Hematopoietic multipotent progenitor cell treated with erythropoietin and hydrocortisone succinate and interleukin-3 and kit ligand, for 6 days (in vitro differentiated cells): ENCODE measurements around the gene FLII.
"Not testable (repeated sequence)": the region's sequence is repeated elsewhere in the genome, so short reads cannot be mapped to it uniquely, and the experiment has no call there.

Source experiments
- DNase-seq: peaks from one replicate; pipeline ENCODE4 v3.0.0-alpha.2; 2015

Gene FLII

DNA sequence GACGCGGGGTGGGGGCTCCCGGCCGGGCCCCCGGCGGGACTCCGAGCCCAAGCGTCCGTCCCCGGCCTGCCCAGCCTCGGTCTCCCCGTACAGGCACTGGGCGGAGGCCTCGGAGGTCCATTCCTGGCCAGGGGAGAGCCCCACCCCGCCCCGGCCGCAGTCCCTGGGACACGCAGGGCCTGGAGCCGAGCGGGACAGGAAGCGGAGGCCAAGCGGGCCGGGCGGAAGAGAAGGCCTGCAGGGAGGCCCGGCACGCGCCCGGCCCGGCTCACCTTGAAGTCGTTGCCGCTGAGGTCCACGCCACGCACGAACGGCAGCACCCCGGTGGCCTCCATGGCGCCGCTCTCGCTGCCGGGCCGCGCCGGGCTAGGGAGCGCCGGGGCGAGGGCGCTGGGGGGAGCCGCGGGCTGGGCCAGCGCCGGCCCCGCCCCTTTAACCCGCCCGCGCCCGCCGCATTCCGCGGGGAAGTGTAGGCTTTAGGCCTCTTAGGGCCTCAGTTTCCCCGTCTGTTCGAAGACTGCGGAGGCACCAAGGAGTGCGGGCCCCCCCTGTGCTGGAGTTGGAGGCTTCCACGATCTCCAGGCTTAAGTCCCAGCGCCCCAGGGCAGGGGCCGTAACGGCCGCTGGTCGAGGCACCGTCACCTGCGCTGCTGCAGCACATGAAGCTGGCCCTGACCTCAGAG is at the start of gene FLII:
TSS of gene FLII (minus strand) at position 383 of the 683 bp plus-strand sequence. CDS start at position 335, 48 bp downstream.
- DNase-seq: peak; percentile 74

DNA sequence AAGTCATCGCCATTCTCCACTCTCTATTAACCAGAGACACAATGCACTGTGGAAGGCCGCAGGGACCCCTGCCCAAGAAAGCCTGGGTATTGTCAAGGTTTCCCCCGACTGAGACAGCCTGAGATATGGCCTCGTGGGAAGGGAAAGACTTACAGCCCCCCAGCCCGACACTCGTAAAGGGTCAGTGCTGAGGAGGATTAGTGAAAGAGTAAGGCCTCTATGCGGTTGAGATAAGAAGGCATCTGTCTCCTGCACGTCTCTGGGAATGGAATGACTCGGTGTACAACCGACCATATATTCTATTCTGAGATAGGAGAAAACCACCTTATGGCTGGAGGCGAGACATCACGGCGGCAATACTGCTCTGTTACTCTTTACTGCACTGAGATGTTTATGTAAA is 44.7 kb upstream of the FLII start:
- not testable (repeated sequence) for DNase-seq

DNA sequence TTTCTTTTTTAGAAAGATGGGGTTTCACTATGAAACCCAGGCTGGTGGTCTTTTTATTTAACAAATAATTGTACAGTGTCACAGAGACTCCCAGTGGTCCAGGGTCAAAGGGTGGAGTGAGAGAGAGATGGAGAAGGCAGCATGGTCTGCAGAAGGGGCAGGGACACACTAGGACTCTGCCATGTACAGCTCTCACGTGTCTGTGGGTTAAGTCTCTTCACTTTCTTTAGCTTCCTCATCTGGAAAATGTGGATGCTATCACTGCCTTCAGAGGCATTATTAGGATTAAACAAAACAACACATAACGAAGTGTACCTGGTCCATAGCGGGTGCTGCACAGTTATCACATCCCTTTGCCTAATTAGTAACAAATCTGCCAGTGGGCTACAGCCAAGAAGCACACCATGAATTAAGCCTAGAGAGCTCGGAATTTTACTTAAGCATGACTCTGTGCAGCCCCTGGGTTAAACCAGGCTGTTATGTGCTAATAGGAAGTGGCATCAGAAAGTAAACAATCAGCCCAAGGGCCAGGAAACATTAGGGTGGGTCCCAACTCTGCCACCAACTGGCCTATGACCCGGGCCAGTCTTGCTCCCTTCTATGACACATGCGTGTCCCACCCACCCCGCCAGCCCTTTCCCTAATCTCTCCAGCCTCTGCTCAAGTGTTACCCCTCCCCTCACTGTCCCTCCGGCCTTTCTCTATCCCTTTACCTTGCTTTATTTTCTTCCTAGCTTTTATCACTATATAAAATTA is 42.4 kb upstream of the FLII start:
- DNase-seq: no peak

DNA sequence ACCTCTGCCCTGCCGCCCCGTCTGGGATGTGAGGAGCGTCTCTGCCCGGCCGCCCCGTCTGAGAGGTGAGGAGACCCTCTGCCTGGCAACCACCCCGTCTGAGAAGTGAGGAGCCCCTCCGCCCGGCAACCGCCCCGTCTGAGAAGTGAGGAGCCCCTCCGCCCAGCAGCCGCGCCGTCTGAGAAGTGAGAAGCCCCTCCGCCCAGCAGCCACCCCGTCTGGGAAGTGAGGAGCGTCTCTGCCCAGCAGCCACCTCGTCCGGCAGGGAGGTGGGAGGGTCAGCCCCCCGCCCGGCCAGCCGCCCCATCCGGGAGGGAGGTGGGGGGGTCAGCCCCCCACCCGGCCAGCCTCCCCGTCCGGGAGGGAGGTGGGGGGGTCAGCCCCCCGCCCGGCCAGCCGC is 39.5 kb upstream of the FLII start:
- DNase-seq: not testable (repeated sequence)

DNA sequence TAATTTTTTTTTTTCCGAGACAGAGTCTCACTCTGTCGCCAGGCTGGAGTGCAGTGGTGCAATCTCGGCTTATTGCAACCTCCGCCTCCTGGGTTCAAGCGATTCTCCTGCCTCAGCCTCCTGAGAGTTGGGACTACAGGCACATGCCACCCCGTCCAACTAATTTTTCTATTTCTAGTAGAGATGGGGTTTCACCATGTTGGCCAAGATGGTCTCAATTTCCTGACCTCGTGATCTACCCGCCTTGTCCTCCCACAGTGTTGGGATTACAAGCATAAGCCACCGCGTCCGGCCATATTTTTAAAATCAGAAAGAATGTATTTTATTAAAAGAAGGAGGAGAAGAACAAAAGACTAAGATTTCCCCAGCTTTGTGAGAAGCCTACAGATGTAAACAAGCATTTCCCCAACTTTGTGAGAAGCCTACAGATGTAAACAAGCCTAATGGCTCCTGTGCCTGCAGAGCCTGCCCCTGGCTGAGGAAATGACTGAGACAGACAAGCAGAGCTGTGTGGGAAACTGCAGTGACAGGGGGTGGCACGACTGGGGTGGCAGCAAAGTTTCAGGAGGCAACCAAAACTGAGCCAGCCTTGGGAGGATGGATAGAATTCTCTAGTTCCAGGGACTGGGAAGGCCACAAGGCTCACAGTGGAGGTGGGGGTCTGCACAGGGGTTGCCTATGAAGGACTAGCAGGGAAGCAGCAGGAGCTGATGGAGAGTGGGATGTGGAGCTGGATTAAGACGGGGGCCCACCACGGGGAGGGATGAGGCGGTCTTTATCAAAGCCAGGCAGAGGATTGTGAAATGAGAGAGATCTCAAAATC is 33.4 kb upstream of the FLII start:
- DNase-seq: no peak

DNA sequence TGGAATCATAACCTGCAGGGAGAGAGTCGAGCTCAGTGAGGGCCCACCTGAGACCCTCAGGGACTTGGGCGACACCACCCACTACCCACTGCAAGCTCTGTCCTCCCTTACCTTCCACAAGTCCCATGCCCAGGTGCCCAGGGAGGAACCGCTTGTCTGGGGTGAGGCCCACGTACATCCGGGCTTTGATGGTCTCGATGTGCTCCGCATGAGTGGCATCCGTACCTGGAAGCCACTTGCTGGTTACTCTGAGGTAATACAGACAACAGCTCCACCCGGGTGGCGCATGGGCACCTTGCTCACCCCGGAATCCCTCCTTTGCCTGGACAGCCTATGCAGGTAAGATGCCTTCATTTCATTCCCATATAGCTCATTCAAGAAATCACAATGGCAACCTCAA is 26.8 kb upstream of the FLII start:
- DNase-seq: no peak

DNA sequence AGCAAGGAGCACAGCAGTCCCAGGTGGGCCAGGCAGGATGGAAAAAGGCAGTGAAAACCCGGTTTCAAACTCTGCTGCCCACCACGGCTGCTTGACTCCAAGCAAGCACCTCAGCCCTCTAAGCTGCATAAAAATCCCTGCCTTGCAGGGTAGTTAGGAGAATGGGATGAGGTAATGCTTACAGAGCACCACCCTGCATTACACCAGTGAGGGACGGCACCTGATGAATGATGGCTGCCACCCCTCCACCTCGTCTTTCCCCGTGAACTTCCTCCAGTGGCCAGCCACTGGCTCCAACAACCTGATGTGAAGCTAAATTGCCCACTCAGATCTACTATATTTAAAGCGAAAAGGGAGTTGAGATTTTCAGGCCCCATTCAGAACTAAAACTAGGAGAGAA is 23.2 kb upstream of the FLII start:
- DNase-seq: no peak

DNA sequence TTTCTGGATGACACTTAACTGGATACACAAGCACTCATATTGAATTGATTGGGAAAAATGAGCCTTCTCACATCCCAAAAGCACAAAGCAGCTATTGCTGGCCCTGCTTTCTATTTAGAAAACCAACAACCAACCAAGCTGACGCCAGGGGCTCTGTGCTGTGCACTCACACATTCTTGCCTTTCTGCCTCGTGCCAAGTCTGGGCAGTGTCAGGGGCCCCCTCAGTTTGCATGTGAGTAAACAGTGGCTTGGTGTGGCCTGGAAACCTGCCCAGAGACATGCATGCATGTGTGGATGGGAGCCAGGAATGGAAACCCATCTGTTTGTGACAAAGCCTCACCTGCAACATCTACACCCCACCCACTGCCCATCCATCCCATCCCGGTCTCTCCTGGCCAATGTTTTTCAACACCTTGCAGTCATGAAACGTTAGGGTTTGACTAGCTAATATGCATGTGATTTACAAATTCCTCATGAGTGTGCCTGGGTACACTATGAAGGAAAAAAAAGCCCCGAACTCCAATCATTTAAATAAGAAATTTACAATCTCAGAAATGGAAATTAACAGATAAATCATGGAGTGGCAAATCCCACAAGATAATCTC is 22.3 kb upstream of the FLII start:
- DNase-seq: no peak

DNA sequence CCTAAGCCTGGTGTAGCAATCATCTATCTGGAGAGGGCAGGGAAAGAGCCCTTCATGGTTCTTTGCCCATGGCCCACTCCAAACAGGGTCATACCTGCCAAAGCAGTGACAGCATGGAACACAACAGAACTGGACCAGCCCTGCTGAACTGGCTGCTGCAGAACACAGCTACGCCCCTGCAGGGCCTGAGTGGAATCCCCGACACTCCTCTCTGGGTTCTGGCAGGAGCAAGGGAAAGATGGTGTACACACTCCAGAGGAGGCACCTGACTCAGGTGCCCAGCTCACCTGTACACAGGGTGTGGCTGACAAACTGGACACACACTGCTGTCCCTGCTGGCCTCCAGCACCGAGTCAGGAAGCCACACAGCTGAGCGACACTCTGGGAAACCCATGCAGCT is 21.7 kb upstream of the FLII start:
- DNase-seq: no peak

DNA sequence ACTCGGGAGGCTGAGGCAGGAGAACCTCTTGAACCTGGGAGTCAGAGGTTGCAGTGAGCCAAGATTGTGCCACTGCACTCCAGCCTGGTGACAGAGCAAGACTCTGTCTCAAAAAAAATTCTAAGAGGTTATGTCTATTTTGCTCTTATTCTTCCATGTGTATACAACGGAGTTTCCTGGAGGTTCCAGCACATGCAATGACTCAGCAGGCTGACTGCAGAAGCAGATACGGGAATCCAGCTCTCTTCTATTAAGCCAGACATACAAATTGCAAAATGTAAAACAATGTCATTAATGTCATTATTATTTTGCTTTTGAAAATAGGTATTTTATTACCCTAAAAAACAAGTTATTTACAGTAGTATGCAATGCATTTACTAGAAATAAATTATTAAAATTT is 20.3 kb upstream of the FLII start:
- no peak for DNase-seq

DNA sequence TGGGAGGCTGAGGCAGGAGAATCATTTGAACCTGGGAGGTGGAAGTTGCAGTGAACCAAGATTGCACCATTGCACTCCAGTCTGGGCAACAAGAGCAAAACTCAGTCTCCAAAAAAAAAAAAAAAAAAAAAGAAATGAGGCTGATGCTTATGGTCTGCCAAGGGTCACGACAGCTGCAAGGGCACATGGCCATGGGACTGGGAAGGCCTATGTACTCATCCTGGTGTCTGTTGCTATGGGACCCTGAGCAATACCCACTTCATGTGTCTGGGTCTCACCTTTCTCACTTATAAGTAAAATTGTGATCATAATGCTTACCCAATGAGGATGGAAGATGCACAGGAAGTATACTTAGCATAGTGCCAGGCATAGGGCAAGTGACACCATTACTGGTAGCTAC is 18.5 kb upstream of the FLII start:
- no peak for DNase-seq

DNA sequence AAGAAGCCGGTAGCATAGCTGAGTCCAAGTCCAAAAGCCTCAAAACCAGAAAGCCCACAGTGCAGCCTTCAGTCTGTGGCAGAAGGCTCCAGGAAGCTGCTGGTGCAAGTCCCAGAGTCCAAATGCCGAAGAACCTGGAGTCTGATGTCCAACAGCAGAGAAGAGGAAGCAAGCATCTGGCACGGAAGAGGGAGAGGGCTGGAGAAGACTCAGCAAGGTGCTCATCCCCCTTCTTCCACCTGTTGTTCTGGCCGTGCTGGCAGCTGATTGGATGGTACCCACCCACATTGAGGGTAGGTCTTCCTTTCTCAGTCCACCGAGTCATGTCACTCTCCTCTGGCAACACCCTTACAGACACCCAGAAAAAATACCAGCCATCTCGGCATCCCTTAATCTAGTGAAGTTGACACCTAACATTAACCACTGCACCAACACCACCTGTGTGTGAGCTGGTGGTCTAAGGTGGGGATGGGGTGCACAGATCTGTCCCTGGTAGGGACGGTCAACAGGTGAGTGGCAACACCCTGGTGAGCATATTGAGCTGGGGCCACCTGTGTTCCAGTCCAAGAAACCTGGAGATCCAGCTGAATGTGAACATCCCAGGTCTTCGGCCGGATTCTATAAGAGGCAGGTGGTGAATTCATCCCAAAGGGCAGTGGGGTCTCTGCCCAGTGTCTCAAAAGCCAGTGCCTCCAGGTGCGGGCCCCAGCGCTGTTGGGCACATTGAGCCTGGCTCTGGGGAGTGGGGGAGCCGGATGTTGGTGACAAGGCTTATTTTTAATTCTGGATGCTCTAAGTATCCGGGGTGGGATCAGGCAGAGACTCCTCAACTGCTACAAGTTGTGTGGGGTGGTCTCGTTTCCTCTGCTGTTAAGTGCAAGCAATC is 11.8 kb upstream of the FLII start:
- DNase-seq: no peak

DNA sequence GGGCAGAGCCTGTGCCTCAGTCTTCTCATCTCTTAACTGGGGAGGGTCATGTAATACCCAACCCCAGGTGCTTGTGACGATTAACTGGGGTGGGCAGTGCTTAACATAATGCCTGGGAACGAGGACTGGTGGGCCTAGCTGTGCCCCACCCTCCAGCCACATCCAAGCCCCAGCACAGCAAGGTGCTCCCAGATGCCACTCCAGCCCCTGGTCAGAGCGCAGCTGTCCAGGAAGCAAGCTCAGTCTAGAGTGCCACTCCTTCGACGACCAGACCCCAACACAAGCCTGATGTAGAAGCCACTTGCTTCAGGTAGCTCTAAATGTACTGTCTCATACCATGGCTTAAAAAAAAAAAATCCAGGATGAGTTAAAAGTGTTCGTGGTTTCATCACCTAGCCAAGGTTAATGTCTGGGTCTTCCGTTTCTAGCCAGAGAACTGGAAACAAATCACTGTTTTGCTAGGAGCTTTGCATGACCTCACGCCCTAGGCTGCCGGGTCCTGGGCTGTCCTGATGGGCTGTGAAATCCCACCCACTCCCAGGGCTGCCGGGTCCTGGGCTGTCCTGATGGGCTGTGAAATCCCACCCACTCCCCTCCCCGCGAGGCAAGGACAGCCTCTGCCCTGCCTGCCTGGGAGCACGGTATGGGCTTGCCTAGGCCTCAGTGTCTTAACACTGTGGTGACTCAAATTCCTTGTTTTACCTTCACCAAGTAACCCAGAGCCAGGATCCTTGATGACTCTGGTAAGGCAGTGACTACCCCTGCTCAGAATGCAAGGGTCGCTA is 9.6 kb upstream of the FLII start:
- DNase-seq: no peak

DNA sequence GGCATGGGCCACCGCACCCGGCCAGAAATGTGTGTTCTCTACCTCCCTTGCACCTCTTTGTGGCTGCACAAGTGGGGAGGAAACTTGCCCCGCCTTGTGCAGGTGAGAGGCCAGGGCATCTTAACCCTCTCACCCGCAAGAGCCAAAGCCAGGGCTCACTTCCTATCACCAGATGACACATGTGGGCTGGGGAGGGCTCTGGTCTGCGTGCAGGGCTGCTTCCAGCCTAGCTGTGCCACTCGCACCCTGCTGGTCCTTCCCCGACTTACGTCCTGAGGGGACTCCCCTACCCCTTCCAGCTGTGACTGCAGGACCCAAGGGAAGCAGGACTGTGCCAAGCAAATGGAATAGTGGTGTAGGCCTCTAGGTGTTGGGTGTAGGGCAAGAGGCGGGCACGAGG is 8.8 kb upstream of the FLII start:
- DNase-seq: no peak

DNA sequence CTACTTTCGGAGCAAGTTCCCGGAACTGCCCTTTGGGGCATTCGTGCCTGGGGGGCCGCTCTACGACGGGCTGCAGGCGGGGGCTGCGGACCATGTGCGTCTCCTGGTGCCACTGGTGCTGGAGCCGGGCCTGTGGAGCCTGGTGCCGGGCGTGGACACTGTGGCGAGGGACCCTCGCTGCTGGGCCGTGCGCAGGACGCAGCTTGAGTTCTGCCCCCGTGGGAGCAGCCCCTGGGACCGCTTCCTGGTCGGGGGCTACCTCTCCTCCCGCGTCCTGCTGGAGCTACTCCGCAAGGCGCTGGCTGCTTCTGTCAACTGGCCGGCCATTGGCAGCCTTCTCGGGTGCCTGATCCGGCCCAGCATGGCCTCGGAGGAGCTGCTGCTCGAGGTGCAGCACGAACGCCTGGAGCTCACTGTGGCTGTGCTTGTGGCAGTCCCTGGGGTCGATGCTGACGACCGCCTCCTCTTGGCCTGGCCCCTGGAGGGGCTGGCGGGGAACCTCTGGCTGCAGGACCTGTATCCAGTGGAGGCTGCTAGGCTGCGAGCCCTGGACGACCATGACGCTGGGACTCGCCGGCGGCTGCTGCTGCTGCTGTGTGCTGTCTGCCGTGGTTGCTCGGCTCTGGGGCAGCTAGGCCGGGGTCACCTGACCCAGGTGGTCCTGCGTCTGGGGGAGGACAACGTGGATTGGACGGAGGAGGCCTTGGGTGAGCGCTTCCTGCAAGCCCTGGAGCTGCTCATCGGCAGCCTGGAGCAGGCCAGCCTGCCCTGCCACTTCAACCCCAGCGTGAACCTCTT is 5.5 kb upstream of the FLII start:
- no peak for DNase-seq

DNA sequence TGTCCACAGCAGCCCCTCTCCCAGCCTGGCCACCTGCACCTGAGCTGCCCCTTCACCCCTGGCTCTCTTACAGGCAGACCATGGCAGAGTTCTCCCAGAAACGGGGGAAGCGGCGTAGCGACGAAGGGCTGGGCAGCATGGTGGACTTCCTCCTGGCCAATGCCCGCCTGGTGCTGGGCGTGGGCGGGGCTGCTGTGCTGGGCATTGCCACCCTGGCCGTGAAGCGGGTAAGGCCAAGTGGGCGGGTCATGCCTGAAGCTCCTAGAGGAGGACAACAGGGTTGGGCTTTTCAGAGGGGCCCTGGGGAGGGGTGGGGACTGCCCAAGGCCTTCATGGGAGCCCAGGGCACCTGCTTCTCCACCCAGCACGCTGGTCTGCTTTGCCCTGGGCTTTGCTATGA is 4.1 kb upstream of the FLII start:
- DNase-seq: no peak

DNA sequence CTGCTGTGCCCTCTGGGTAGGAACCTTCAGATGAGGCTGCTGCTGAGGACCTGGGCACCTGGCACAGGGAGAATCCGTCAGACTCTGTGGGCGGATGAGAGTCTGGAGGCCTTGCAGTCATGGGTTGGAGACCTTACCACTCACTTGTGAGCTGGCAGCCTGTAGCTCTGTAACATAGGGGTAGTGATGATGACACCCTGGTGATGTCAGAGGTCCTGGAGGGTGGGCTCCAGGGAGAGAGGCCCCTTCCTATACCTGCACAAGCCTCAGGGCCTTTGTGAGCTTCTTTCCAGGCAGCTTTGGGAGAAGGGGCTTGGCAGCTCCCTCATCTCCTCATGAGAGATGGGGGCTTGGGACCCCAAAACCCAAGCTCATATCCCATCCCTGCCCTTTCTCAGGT is 3.6 kb upstream of the FLII start:
- no peak for DNase-seq

DNA sequence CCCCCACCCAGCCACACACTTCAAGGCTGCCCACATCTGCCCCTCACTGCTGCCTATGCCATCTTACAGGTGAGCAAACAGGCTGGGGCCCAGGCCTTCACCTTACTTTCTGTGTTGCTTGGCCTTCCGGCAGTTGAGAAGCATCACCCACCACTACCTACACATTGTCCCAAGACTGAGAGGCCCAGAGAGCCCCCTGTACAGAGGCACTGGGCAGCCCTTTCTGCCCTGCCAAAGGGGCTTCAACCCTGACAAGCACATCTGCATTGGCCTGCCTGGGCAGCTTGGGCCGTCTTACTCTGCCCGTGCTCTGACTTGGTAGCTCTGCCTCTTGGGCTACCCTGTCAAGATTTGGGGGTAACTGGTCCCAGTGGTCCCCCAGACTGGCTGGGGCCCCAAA is 3.1 kb upstream of the FLII start:
- no peak for DNase-seq

DNA sequence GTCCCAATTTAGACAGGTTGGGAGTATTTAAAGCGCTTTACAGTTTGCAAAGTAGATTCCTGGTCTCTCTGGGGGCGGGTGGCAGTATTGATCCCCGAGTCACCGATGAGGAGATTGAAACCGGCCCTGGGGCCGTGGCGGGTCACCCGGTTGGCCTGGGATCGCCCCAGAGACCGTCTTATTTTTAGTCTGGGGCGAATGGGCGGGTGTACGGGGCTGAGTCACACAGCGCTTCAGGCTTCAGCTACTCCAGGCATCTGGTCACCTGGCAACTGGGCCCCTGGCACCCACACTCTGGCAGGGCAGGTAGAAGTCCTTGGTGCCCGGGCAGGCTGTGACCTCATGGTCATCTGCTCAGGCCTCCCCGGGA is 2.6 kb upstream of the FLII start:
- peak; percentile 44 for DNase-seq

DNA sequence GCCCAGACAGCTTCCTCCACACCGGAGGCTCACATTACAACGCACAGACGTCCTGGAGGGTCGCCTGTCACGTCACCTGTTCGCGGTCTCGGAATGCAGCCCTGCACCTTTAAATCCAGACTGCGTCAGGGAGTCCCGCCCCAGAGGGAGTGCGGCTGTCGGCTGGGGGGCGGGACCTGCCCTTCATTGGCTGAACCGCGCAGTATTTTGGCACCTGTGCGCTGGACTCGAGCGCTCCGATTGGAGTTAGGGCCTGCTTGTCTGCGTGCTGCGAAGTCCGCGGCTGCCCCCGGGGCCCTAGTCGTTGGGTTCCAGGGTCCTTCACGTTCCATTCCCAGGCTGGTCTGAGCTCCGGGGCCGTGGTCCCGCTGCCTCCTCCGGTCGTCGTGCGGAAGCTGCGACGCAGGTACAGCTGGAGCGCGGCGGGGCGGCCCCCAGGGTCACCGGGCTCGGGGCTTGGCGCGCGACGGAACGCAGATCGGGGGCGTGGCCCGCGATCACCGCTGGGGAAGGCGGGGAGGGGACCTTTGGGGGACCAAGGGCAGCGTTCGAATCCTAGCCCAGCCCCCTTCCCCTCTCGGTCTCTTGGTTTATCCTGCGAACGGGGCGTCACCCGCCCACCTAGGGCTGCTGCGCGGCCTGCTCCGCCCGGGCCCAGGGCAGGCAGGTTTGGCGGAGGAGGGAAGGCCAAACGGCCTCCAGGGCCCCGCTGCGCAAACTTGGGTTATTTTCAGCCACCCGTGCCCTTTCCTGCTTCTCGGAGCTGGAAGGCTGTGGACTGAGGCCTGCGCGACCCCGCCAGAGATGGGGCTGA is 2.0 kb upstream of the FLII start, which contains the start of gene MIEF2:
TSS of gene MIEF2 (plus strand) at position 331 of the 814 bp plus-strand sequence. CDS start 2,059 bp downstream, outside the sequence.
- peak; percentile 98 for DNase-seq
